GM12801 (cell line): Measurements from ENCODE around the gene AVP.

Experiments used
- CTCF ChIP-seq: IDR thresholded peaks from one replicate; pipeline ENCODE4 v1.5.1; 2011; ENCODE audit warnings: control low read depth; ENCODE audit not compliant: insufficient read length; ENCODE audit errors: extremely low read depth

AVP gene

DNA sequence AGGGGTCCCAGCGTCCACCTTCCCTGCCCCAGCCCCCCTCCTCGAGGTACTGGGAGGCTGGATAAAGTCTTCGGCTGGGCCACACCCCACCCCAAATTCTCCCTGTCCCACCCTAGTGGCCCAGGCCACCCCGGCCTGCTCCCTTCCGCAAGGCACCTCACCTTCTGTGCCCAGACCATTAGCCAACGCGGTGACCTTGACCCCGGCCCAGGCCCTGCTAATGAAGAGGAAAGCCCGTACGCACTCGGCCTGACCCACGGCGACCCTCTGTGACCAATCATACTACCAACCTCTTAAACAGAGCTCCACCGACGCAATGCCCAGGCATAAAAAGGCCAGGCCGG, 13.3 kb downstream of the AVP start:
- TF ChIP-seq CTCF = no peak

- no peak for TF ChIP-seq CTCF
Measured at GRCh38 chr20:3070725-3071124, 13.8 kb downstream of the AVP start.

GRCh38 chr20:3068986-3069900, 15.3 kb downstream of the AVP start:
- no peak for TF ChIP-seq CTCF

DNA sequence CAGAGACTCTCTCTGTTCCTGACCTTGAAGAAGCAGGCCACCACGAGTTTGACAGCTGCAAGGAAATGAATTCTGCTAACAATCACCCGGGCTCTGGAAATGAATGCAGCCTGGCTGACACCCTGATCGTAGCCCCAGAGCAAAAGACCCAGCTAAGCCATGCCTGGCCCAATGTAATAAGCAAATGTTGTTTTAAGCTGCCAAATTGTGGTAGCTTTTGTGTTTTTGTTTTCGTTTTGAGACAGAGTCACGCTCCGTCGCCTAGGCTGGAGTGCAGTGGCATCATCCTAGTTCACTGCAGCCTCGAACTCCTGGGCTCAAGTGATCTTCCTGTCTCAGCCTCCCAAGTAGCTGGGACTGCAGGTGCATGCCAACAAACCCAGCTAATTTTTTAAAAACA, 16.4 kb downstream of the AVP start:
- no peak for TF ChIP-seq CTCF

DNA sequence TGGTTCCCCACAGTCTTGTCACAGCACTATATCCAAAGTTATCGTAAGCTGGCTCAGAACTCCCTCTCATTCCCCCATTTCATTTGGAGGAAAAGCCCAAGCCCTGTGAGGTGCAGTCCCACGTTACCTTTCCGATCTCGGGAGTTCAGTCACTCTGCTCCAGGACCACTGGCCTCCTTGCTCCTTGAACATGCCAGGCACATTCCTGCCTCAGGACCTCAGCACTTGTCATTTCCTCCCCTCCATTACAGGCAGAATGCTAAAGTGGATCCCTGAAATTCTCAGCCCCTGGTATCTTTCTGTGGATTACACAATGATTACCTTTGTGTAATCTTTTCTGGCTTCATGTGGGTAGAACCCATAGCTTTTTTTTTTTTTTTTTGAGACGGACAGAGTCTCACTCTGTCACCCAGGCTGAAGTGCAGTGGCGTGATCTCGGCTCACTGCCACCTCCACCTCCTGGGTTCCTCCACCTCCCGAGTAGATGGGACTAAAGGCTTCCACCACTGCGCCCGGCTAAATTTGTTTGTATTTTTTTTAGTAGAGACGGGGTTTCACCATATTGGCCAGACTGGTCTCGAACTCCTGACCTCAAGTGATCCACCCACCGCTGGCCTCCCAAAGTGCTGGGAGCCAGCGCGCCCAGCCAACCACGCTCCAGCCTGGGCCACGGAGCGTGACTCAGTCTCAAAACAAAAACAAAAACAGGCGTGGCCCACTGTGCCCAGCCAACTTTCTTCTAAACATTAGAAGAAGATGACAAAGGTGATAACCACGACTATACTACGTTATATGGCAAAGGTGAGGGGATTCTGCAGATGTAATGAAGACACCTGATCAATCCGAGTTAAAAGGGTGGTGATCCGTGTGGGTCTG, 17.1 kb downstream of the AVP start:
- TF ChIP-seq CTCF = no peak

DNA sequence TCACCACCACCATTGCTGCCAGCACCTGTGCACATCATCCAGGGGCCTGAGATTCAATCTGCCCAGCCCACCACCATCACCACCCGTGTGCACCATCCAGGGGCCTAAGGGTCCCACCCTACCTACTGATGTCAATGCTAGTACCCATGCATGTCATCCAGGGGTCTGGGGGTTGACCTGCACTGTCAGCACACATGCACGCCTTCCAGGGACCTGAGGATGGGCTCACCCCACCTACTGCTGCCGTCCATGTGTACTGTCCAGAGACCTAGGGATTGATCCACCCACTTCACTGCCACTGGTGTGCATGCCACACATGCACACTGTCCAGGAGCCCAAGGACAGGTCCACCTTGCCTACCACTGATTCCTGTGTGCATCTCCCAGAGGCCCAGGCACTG, 25.0 kb downstream of the AVP start:
- TF ChIP-seq CTCF = no peak

DNA sequence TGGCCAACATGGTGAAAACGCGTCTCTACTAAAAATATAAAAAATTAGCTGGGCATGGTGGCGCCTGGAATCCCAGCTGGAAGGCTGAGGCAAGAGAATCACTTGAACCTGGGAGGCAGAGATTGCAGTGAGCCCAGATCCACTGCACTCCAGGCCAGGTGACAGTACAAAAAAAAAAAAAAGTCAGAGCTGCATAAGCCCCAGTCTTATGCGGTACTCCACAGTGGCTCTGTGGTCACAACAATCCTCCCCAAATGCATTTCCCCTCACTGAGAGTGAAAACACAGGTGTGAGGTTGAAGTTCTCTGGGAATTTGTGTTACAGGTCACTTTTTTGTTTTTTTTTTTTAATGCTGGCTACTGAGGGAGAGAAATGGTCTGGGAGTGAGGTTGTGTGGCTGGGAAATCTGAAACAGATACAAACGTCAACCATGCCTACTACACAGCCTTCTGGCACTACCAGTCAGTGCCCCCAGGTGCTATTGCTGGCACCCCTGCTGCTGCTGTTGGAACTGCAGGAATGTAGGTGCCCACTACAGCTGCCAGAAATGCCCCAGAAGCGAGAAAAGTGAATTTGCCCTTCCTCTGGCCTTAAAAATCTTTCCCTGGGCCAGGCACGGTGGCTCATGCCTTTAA, 33.0 kb downstream of the AVP start:
- no peak for TF ChIP-seq CTCF
